Measurements from ENCODE around the gene TEF.

DNA sequence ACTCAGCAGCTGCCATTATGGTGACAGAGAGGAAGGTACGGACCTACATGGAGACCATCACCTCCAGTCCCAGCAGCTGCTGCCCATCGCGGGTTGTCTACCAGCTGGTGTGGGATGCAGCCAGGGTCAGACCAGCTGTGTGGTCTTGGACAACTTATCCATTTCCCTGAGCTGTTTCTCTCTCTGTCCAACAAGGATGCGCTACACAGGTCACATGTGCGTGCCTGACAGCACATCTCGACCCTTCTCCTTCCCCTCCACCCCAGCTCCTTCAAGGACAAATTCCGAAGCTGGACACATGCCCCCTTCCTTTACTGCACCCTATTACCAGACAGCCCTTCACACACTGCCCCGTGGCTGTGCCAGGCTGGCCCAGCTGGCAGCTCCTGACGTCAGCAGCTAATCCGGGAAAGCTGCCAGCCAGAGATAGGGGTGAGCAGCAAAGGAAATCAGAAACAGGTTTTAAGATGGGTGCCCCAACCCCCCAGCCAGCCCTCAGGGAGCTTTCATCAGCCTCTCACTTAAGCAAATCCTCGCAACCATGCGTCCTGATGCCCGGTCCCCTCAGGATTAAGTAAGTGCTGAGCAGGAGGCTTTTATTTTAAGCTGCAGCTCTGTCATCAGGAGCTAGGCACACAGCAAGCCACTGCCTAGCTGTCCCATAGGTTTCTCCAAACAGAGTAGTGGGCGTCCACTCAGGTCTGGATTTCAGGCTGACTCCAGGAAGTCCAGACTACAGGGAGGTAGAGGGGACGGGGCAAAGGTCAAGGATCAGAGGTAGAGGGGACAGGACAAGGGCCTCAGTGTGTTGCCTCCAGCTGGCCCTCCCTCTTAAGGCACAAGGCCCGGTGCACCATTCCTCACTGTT is 20.3 kb downstream of the TEF start:
- TF ChIP-seq ZNF317 (CRISPR knock-in tag; IDR thresholded peaks at IDR 0.05; ENCODE audit: borderline replicate concordance, low read depth): no peak
- no peak for TF ChIP-seq SOX15 (CRISPR knock-in tag; IDR thresholded peaks at IDR 0.05)
- TF ChIP-seq, protein P1, sequence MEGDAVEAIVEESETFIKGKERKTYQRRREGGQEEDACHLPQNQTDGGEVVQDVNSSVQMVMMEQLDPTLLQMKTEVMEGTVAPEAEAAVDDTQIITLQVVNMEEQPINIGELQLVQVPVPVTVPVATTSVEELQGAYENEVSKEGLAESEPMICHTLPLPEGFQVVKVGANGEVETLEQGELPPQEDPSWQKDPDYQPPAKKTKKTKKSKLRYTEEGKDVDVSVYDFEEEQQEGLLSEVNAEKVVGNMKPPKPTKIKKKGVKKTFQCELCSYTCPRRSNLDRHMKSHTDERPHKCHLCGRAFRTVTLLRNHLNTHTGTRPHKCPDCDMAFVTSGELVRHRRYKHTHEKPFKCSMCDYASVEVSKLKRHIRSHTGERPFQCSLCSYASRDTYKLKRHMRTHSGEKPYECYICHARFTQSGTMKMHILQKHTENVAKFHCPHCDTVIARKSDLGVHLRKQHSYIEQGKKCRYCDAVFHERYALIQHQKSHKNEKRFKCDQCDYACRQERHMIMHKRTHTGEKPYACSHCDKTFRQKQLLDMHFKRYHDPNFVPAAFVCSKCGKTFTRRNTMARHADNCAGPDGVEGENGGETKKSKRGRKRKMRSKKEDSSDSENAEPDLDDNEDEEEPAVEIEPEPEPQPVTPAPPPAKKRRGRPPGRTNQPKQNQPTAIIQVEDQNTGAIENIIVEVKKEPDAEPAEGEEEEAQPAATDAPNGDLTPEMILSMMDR (IDR thresholded peaks at IDR 0.05): no peak
- TF ChIP-seq, protein P2, sequence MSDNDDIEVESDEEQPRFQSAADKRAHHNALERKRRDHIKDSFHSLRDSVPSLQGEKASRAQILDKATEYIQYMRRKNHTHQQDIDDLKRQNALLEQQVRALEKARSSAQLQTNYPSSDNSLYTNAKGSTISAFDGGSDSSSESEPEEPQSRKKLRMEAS (CRISPR knock-in tag; IDR thresholded peaks at IDR 0.05): no peak
- TF ChIP-seq NFE2L1 (CRISPR knock-in tag; IDR thresholded peaks at IDR 0.05): no peak
- TF ChIP-seq TEAD4 (CRISPR knock-in tag; IDR thresholded peaks at IDR 0.05): no peak
- TF ChIP-seq NR3C1 (CRISPR knock-in tag; conservative IDR thresholded peaks at IDR 0.05; ENCODE audit: low read depth): no peak
- no peak for TF ChIP-seq CREB1 (CRISPR knock-in tag; IDR thresholded peaks at IDR 0.05)
- no peak for TF ChIP-seq ELF4 (CRISPR knock-in tag; IDR thresholded peaks at IDR 0.05; ENCODE audit: low read depth)
- no peak for TF ChIP-seq FOXP1 (CRISPR knock-in tag; IDR thresholded peaks at IDR 0.05; ENCODE audit: borderline replicate concordance)
- TF ChIP-seq, protein P3, sequence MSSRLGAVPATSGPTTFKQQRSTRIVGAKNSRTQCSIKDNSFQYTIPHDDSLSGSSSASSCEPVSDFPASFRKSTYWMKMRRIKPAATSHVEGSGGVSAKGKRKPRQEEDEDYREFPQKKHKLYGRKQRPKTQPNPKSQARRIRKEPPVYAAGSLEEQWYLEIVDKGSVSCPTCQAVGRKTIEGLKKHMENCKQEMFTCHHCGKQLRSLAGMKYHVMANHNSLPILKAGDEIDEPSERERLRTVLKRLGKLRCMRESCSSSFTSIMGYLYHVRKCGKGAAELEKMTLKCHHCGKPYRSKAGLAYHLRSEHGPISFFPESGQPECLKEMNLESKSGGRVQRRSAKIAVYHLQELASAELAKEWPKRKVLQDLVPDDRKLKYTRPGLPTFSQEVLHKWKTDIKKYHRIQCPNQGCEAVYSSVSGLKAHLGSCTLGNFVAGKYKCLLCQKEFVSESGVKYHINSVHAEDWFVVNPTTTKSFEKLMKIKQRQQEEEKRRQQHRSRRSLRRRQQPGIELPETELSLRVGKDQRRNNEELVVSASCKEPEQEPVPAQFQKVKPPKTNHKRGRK (CRISPR knock-in tag; IDR thresholded peaks at IDR 0.05; ENCODE audit: borderline replicate concordance): no peak
- TF ChIP-seq, protein P4, sequence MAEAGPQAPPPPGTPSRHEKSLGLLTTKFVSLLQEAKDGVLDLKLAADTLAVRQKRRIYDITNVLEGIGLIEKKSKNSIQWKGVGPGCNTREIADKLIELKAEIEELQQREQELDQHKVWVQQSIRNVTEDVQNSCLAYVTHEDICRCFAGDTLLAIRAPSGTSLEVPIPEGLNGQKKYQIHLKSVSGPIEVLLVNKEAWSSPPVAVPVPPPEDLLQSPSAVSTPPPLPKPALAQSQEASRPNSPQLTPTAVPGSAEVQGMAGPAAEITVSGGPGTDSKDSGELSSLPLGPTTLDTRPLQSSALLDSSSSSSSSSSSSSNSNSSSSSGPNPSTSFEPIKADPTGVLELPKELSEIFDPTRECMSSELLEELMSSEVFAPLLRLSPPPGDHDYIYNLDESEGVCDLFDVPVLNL (CRISPR knock-in tag; IDR thresholded peaks at IDR 0.05; ENCODE audit: borderline replicate concordance, low read depth): no peak
- TF ChIP-seq, protein P5, sequence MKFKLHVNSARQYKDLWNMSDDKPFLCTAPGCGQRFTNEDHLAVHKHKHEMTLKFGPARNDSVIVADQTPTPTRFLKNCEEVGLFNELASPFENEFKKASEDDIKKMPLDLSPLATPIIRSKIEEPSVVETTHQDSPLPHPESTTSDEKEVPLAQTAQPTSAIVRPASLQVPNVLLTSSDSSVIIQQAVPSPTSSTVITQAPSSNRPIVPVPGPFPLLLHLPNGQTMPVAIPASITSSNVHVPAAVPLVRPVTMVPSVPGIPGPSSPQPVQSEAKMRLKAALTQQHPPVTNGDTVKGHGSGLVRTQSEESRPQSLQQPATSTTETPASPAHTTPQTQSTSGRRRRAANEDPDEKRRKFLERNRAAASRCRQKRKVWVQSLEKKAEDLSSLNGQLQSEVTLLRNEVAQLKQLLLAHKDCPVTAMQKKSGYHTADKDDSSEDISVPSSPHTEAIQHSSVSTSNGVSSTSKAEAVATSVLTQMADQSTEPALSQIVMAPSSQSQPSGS (CRISPR knock-in tag; IDR thresholded peaks at IDR 0.05; ENCODE audit: borderline replicate concordance, low read depth): no peak
- no peak for TF ChIP-seq SP1 (CRISPR knock-in tag; conservative IDR thresholded peaks at IDR 0.05)

Data from WTC11 (cell line).